Fibroblast of lung (primary cell): ENCODE measurements around the gene MYL4. TPM values are rescaled to one million over a fixed set of nuclear protein-coding genes. Genes with fewer than 3 reads are reported as not detected.

ENCODE experiments used
- DNase-seq, 2 donors: peaks; one replicate each; pipeline versions ENCODE4 v3.0.0 to v3.0.0-alpha.2; 2010; ENCODE audit warnings: low read depth in 2 of 2
- H2AFZ ChIP-seq: 2 replicates; pipeline ENCODE4 v1.5.1; 2012; ENCODE audit warnings: low read length, control low read depth, inconsistent platforms
- H3K27ac ChIP-seq: 2 replicates; pipeline ENCODE4 v1.5.1; 2011; ENCODE audit warnings: low read length, control low read depth; ENCODE audit not compliant: insufficient read depth
- H3K27me3 ChIP-seq: 2 replicates; pipeline ENCODE4 v1.5.1; 2011; ENCODE audit warnings: mild to moderate bottlenecking, low read length; ENCODE audit not compliant: control insufficient read depth, insufficient read depth
- H3K36me3 ChIP-seq: 2 replicates; pipeline ENCODE4 v1.5.1; 2011; ENCODE audit warnings: low read length; ENCODE audit not compliant: control insufficient read depth, insufficient read depth
- H3K4me1 ChIP-seq: 2 replicates; pipeline ENCODE4 v1.5.1; 2011; ENCODE audit warnings: low read length; ENCODE audit not compliant: control insufficient read depth, insufficient read depth; ENCODE audit errors: extremely low read depth
- H3K4me2 ChIP-seq: 2 replicates; pipeline ENCODE4 v1.5.1; 2011; ENCODE audit warnings: low read length, control low read depth; ENCODE audit not compliant: insufficient read depth; ENCODE audit errors: extremely low read depth
- H3K4me3 ChIP-seq, 4 experiments: fragments of 200-600 bp in 1 of 4; sonication (generic) in 1 of 4; replicated peaks in 1 of 4; 2 replicates each; pipeline ENCODE4 v1.5.1; 2011 to 2016; ENCODE audit warnings: low read length in 4 of 4, low read depth in 3 of 4, mild to moderate bottlenecking in 3 of 4, control low read depth in 2 of 4, inconsistent platforms in 1 of 4, mixed read lengths in 1 of 4; ENCODE audit not compliant: insufficient read depth in 1 of 4; ENCODE audit errors: control extremely low read depth in 1 of 4
- H3K79me2 ChIP-seq: 2 replicates; pipeline ENCODE4 v1.5.1; 2012; ENCODE audit warnings: mild to moderate bottlenecking, low read length, inconsistent platforms; ENCODE audit not compliant: control insufficient read depth, insufficient read depth
- H3K9ac ChIP-seq: 2 replicates; pipeline ENCODE4 v1.5.1; 2011; ENCODE audit warnings: mild to moderate bottlenecking, low read length, control low read depth; ENCODE audit not compliant: insufficient read depth
- H3K9me3 ChIP-seq: 2 replicates; pipeline ENCODE4 v1.5.1; 2012; ENCODE audit warnings: low read depth, low read length; ENCODE audit not compliant: control insufficient read depth, insufficient read depth
- H4K20me1 ChIP-seq: 2 replicates; pipeline ENCODE4 v1.5.1; 2011; ENCODE audit warnings: low read length; ENCODE audit not compliant: control insufficient read depth, insufficient read depth; ENCODE audit errors: extremely low read depth
- EZH2 ChIP-seq: IDR thresholded peaks from 2 replicates; pipeline ENCODE4 v1.5.1; 2012; ENCODE audit warnings: low read length, control low read depth, mild to moderate bottlenecking; ENCODE audit errors: missing control alignments
- polyA plus RNA-seq, 2 donors: library from polyadenylated mRNA; depleted of rRNA in 1 of 2; stranded (reverse) in 1 of 2; unstranded in 1 of 2; fragments of >200 nt; gene quantifications; 2 replicates each; pipeline ENCODE4 v1.2.1, GENCODE V29; 2011 to 2012; ENCODE audit warnings: missing spikeins in 1 of 2
- total RNA-seq: library from RNA; depleted of rRNA; stranded (reverse); fragments of >200 nt; gene quantifications from 2 replicates; pipeline ENCODE4 v1.2.1, GENCODE V29; 2014
- TF ChIP-seq, protein P1 (sequence below), 2 donors: IDR thresholded peaks in 1 of 2; conservative IDR thresholded peaks in 1 of 2; 1 replicate in 1 of 2; 2 replicates in 1 of 2; pipeline ENCODE4 v1.5.1; 2011 to 2012; ENCODE audit warnings: low read length in 2 of 2, control low read depth in 1 of 2, inconsistent platforms in 1 of 2, low read depth in 1 of 2, mild to moderate bottlenecking in 1 of 2

Gene MYL4
- total and polyA plus RNA-seq, 2 donors (not counting 1 experiment from before 2014, with no cell fraction given) = 1.3 TPM; not detected in 1

DNA sequence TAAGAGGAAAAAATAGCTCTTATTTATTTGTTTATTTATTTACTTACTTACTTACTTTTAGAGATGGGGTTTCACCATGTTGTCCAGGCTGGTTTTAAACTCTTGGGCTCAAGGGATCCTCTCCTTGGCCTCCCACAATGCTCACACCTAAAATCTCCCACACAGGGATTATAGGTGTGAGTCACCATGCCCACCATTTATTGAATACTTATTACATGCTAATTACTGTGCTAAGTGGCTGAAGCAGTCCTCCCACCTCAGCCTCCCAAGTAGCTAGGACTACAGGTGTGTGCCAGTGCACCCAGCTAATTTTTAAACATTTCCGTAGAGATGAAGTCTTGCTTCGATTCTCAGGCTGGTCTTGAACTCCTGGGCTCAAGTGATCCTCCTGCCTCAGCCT, 33.5 kb downstream of the MYL4 start:
- Histone ChIP-seq H3K27ac (no peak overlapping the region), H3K9ac (no peak overlapping the region), H3K36me3 (no peaks in the 10 kb centered on the region), H3K79me2 (no peaks in the 10 kb centered on the region), H3K4me3 (no peak overlapping the region), H3K9me3 (no peaks in the 10 kb centered on the region), H4K20me1 (no peaks in the 10 kb centered on the region), H3K4me2 (no peak overlapping the region), H2AFZ (no peak overlapping the region), H3K4me1 (peaks cover 14% of the 10 kb centered on the region), H3K27me3 (no peaks in the 10 kb centered on the region)
- no peak for DNase-seq
- no peak for TF ChIP-seq EZH2

DNA sequence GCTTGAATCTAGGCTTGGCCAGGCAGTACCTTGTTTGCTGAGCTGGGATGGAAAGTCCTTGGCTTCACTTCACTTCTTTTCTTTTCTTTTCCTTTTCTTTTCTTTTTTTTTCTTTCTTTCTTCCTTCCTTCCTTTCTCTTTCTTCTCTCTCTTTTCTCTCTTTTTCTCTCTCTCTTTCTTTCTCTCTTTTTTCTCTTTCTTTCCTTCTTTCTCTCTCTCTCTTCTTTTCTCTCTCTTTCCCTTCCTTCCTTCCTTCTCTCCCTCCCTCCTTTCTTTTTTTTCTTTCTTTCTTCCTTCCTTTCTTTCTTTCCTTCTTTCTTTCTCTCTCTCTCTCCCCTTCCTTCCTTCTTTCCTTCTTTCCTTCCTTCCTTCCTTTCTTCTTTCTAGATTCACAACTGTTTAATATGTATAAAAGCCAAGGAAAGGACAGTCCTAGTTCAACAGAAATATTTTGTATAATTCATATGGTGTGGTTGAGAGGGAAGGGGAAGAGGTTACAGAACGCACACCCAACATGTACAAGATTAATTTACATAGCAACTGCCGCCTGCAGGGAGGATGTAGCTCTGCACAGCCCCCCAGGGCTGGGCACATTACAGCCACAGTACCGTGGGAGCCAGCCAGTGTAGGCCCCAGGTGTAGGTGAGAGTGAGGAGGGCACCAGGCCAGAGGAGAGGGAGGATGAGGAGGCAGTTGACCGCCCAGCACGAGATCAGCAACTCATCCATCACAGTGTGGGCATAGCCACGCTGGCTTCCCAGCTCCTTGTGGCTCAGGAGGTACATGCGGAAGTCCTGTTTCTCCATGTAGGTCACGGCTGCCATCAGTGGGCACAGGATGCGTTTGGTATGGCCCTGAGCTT, 34.8 kb downstream of the MYL4 start:
- TF ChIP-seq, protein P1, sequence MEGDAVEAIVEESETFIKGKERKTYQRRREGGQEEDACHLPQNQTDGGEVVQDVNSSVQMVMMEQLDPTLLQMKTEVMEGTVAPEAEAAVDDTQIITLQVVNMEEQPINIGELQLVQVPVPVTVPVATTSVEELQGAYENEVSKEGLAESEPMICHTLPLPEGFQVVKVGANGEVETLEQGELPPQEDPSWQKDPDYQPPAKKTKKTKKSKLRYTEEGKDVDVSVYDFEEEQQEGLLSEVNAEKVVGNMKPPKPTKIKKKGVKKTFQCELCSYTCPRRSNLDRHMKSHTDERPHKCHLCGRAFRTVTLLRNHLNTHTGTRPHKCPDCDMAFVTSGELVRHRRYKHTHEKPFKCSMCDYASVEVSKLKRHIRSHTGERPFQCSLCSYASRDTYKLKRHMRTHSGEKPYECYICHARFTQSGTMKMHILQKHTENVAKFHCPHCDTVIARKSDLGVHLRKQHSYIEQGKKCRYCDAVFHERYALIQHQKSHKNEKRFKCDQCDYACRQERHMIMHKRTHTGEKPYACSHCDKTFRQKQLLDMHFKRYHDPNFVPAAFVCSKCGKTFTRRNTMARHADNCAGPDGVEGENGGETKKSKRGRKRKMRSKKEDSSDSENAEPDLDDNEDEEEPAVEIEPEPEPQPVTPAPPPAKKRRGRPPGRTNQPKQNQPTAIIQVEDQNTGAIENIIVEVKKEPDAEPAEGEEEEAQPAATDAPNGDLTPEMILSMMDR (conservative IDR thresholded peaks at IDR 0.05 in 1 of 2, IDR thresholded peaks at IDR 0.05 in 1 of 2; ENCODE audit: low read depth in 1 of 2, low read length in 2 of 2) = no peak
- TF ChIP-seq EZH2 = no peak
- H2AFZ ChIP-seq = no peak overlapping the region
- no peak for DNase-seq
- H3K4me2 ChIP-seq = no peak overlapping the region
- H3K79me2 ChIP-seq = no peaks in the 10 kb centered on the region
- H3K9me3 ChIP-seq = no peaks in the 10 kb centered on the region
- H4K20me1 ChIP-seq = no peaks in the 10 kb centered on the region
- no peaks in the 10 kb centered on the region for H3K27me3 ChIP-seq
- H3K36me3 ChIP-seq = no peaks in the 10 kb centered on the region
- H3K9ac ChIP-seq = no peak overlapping the region
- no peak overlapping the region for H3K27ac ChIP-seq
- H3K4me3 ChIP-seq = no peak overlapping the region
- peaks cover 14% of the 10 kb centered on the region for H3K4me1 ChIP-seq

DNA sequence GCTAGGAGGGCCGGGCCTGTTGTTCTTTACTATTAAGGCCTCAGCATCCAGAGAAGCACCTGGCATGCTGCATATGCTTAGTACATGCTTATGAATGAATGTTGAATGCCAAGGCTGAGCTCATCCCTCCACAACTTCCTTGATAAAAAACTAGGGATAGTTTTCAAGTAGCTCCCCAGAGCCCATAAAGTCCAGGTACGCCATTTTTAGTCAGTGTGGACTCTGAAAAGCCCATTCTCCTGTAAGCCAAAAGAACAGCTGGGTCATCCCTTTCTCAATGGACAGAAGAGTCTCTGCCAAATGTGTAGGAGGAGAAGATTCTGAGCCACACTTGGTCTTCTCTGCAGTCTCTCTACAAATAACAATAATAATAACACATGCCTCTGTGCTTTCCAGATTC, 35.5 kb downstream of the MYL4 start:
- Histone ChIP-seq H2AFZ (no peak overlapping the region), H3K27me3 (no peaks in the 10 kb centered on the region), H3K9ac (no peak overlapping the region), H3K27ac (no peak overlapping the region), H4K20me1 (no peaks in the 10 kb centered on the region), H3K79me2 (no peaks in the 10 kb centered on the region), H3K36me3 (no peaks in the 10 kb centered on the region), H3K4me2 (no peak overlapping the region), H3K4me3 (no peak overlapping the region), H3K9me3 (no peaks in the 10 kb centered on the region), H3K4me1 (peaks cover 9% of the 10 kb centered on the region)
- TF ChIP-seq, protein P1 (conservative IDR thresholded peaks at IDR 0.05 in 1 of 2, IDR thresholded peaks at IDR 0.05 in 1 of 2; ENCODE audit: low read depth in 1 of 2, low read length in 2 of 2) = no peak
- no peak for DNase-seq
